Osteocyte (in vitro differentiated cells): ENCODE results near the gene LENG8. TPM values are rescaled to one million over a fixed set of nuclear protein-coding genes. Genes with fewer than 3 reads are reported as not detected.
"Not testable (repeated sequence)": the region's sequence is repeated elsewhere in the genome, so short reads cannot be mapped to it uniquely, and the experiment has no call there.

ENCODE experiments used
- DNase-seq: peaks from one replicate; pipeline ENCODE4 v3.0.0; 2021; ENCODE audit warnings: mixed read lengths; ENCODE audit not compliant: unreplicated experiment; ENCODE audit errors: extremely low spot score
- H3K27ac Mint-ChIP-seq: one replicate; pipeline ENCODE4 v1.8.0; 2021; ENCODE audit warnings: mild to moderate bottlenecking, mixed read lengths; ENCODE audit not compliant: unreplicated experiment
- H3K27me3 Mint-ChIP-seq: one replicate; pipeline ENCODE4 v1.8.0; 2021; ENCODE audit warnings: mixed read lengths; ENCODE audit not compliant: unreplicated experiment
- H3K36me3 Mint-ChIP-seq: one replicate; pipeline ENCODE4 v1.8.0; 2021; ENCODE audit warnings: mixed read lengths; ENCODE audit not compliant: unreplicated experiment
- H3K4me1 Mint-ChIP-seq: one replicate; pipeline ENCODE4 v1.8.0; 2021; ENCODE audit warnings: mixed read lengths; ENCODE audit not compliant: unreplicated experiment
- H3K4me3 Mint-ChIP-seq: one replicate; pipeline ENCODE4 v1.8.0; 2021; ENCODE audit warnings: mild to moderate bottlenecking, moderate library complexity, mixed read lengths; ENCODE audit not compliant: unreplicated experiment
- H3K9me3 Mint-ChIP-seq: one replicate; pipeline ENCODE4 v1.8.0; 2021; ENCODE audit warnings: mixed read lengths; ENCODE audit not compliant: unreplicated experiment
- CTCF ChIP-seq: fragments of 200-600 bp; sonication (generic); IDR thresholded peaks from 2 replicates; pipeline ENCODE4 v1.5.0; 2021; ENCODE audit warnings: antibody characterized with exemption, mild to moderate bottlenecking, moderate library complexity
- total RNA-seq: library from RNA; stranded (reverse); gene quantifications from 2 replicates; pipeline ENCODE4 v1.2.1, GENCODE V29; 2021

The LENG8 gene
- total RNA-seq, 1 donor from 2014 or later: 192 TPM

- not testable (repeated sequence) for H3K27me3 Mint-ChIP-seq, DNase-seq, H3K4me3 Mint-ChIP-seq, H3K27ac Mint-ChIP-seq, H3K36me3 Mint-ChIP-seq, H3K9me3 Mint-ChIP-seq, H3K4me1 Mint-ChIP-seq
Observed at GRCh38 chr19:54498451-54498772, 49.4 kb downstream of the LENG8 start.

DNA sequence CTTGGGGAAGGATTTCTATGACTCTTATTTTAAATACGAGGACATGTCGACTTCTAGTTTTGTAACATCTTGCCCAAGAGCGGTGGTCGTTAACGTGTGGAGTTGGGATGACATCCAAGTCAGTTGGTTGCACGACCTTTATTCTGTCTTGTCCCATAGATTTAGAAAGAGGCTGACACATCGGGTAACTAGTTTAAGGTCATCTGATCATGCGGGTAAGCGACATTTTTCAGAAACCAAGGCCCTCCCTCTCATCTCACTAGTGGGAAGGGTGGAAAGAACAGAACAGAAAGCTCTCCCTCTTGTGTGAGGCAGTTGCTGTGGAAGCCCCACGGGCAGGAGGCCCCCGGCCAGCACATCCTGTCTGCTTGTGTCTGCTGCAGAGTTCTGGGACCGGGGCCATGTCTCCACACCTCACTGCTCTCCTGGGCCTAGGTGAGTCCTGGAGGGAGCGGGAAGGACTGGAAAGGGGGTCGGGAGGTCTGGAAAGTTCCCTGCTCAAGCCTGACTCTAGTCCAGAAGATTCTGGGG, 53.6 kb downstream of the LENG8 start, which contains the start of gene LAIR2:
Gene LAIR2 (plus strand): TSS at position 314 of the 531 bp plus-strand sequence. CDS start 88 bp downstream, at position 402.
- no peaks in the 10 kb centered on the region for H3K27me3 Mint-ChIP-seq
- no peaks in the 10 kb centered on the region for H3K36me3 Mint-ChIP-seq
- H3K9me3 Mint-ChIP-seq: peaks cover 6% of the 10 kb centered on the region
- DNase-seq: no peak
- no peak within 1 kb of the TSS for H3K27ac Mint-ChIP-seq
- no peak within 1 kb of the TSS for H3K4me3 Mint-ChIP-seq
- no peaks in the 10 kb centered on the region for H3K4me1 Mint-ChIP-seq
- no peak for TF ChIP-seq CTCF

- not testable (repeated sequence) for H3K4me3 Mint-ChIP-seq, H3K27ac Mint-ChIP-seq, H3K27me3 Mint-ChIP-seq, DNase-seq, H3K36me3 Mint-ChIP-seq, H3K9me3 Mint-ChIP-seq, H3K4me1 Mint-ChIP-seq
Observed at GRCh38 chr19:54505542-54505941, 56.5 kb downstream of the LENG8 start.

DNA sequence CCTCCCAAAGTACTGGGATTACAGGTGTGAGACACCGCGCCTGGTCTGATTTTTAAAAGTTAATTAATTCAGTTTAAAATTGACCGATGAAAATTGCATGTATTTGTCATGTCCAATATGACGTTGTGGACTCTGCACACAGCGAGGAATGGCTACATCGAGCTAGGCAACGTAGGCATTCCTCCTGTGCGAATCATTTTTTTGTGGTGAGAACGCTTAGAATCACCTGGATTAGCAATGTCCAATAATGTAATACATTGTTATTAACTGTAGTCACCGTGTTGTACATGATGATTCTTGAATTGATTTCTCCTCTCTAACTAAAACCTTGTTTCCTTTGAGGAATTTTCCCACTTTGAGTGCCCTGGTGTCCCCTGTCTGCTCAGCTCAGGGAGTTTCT, 57.1 kb downstream of the LENG8 start:
- Mint-ChIP-seq H3K27ac (no peak overlapping the region), H3K9me3 (peaks cover 6% of the 10 kb centered on the region), H3K36me3 (no peaks in the 10 kb centered on the region), H3K4me3 (no peak overlapping the region), H3K27me3 (no peaks in the 10 kb centered on the region), H3K4me1 (no peaks in the 10 kb centered on the region)
- DNase-seq: no peak
- no peak for TF ChIP-seq CTCF

DNA sequence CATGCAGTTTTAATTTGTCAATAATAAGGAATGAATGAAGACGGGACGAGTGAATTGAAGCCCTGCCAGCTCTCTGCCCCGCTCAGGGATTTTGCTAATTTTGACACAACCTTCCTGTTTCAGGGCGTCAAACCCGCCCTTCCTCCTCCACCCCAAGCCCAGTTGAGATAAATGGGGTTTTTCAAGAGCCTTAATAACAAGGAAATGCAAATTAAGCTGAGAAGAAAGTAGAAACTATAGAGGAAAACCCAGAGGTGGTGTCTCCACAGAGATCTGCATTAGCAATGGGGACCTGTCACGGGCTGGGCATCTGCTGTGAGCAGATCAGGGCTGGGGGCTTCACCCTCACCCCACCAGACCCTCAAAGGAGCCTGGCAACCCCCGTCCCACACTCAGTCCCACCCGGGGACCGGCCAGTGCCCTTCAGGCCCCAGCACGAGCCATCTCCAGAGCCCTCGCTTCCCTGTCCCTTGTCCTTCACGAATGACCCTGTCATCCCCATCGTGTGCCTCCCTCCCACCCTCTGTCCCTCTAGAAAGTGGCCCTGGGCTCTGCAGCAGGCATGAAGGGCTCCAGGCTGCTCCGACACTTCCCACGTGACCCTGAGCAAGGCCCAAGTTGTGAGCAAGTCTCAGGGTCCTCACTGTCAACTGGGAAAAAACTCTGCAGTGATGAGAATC, 58.2 kb downstream of the LENG8 start:
- H3K27ac Mint-ChIP-seq, H3K9me3 Mint-ChIP-seq, H3K36me3 Mint-ChIP-seq, H3K4me1 Mint-ChIP-seq, H3K4me3 Mint-ChIP-seq, H3K27me3 Mint-ChIP-seq, DNase-seq: not testable (repeated sequence)

- H3K27me3 Mint-ChIP-seq: no peaks in the 10 kb centered on the region
- no peaks in the 10 kb centered on the region for H3K36me3 Mint-ChIP-seq
- DNase-seq: no peak
- no peak overlapping the region for H3K4me3 Mint-ChIP-seq
- peaks cover 6% of the 10 kb centered on the region for H3K9me3 Mint-ChIP-seq
- no peak for TF ChIP-seq CTCF
- H3K4me1 Mint-ChIP-seq: no peaks in the 10 kb centered on the region
- no peak overlapping the region for H3K27ac Mint-ChIP-seq
Observed at GRCh38 chr19:54507824-54508223, 58.8 kb downstream of the LENG8 start.

- not testable (repeated sequence) for H3K27me3 Mint-ChIP-seq, DNase-seq, H3K4me1 Mint-ChIP-seq, H3K36me3 Mint-ChIP-seq, H3K4me3 Mint-ChIP-seq, H3K27ac Mint-ChIP-seq, H3K9me3 Mint-ChIP-seq
Observed at GRCh38 chr19:54508487-54508886, 59.5 kb downstream of the LENG8 start.

DNA sequence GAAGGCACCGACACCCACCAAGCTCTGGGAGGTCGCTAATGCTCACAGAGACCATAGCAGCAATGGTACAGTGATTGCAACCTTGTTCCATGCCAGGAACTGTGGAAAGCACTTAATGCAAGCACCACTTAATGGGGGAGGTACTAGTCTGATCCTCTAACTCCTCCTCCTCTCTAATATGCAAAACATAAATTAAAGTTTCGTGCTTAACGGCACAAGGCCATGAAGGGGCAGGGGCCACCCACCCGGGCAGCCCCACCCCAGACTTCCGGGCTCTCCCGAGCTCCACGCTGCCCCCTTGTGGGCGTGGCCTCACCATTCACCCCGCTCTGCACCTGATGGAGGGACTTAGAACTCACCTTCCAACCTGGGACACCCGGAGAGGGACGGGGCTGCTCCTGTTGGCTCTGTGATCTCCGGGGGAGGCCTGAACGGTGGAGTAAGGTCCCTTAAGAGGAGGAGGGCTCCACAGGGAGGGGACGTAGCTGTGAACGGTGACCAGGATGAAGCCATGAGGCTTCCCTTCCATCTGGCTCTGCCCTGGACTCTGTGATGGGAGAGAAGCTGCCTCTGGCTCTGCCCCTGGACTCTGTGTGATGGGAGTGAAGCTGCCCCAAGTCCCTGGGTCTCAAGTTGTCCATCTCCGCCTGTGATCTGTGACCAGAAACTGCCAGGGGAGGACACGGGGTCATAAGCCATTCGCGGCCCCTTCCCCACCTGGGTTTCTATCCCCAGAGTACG, 60.4 kb downstream of the LENG8 start:
- not testable (repeated sequence) for H3K9me3 Mint-ChIP-seq, H3K27me3 Mint-ChIP-seq, H3K36me3 Mint-ChIP-seq, H3K27ac Mint-ChIP-seq, H3K4me3 Mint-ChIP-seq, DNase-seq, H3K4me1 Mint-ChIP-seq
